Cardiac fibroblast (primary cell): ENCODE results near the gene CHAT.

Experiments used
- DNase-seq, 2 donors: peaks; one replicate each; pipeline versions ENCODE4 v3.0.0 to v3.0.0-alpha.2; 2010; ENCODE audit warnings: low read depth in 2 of 2
- H3K4me3 ChIP-seq, 2 donors: replicated peaks in 1 of 2; 1 replicate in 1 of 2; 2 replicates in 1 of 2; pipeline ENCODE4 v1.5.1; 2011; ENCODE audit warnings: low read depth in 2 of 2, low read length in 2 of 2, mild to moderate bottlenecking in 2 of 2, moderate library complexity in 1 of 2
- CTCF ChIP-seq: IDR thresholded peaks from one replicate; pipeline ENCODE4 v1.5.1; 2011; ENCODE audit warnings: low read depth, mild to moderate bottlenecking, low read length, inconsistent platforms

Gene CHAT

GRCh38 chr10:49632406-49633317 is 18.8 kb downstream of the CHAT start:
- DNase-seq = peak in 1 of 2 donors; percentile 42
- H3K4me3 ChIP-seq = no peak overlapping the region
- no peak for TF ChIP-seq CTCF

- TF ChIP-seq CTCF = no peak
These were observed 19.7 kb downstream of the CHAT start for GRCh38 chr10:49633327-49634068.

GRCh38 chr10:49634069-49634660 is 20.3 kb downstream of the CHAT start:
- no peak overlapping the region for H3K4me3 ChIP-seq
- no peak for DNase-seq
- no peak for TF ChIP-seq CTCF

More at GRCh38 chr10:49633327-49634068, 19.7 kb downstream of the CHAT start:
- no peak for DNase-seq
- no peak overlapping the region for H3K4me3 ChIP-seq

- no peak for DNase-seq
- no peak overlapping the region for H3K4me3 ChIP-seq
- no peak for TF ChIP-seq CTCF
These were observed 28.5 kb downstream of the CHAT start for GRCh38 chr10:49642311-49642710.

GRCh38 chr10:49643241-49644034 is 29.6 kb downstream of the CHAT start:
- DNase-seq = no peak
- TF ChIP-seq CTCF = no peak
- H3K4me3 ChIP-seq = no peak overlapping the region

- no peak for TF ChIP-seq CTCF
- DNase-seq = no peak
- no peak overlapping the region for H3K4me3 ChIP-seq
These were observed 30.3 kb downstream of the CHAT start for GRCh38 chr10:49644035-49644646.
